ENCODE data around the gene PIK3R2. TPM values are rescaled to one million over a fixed set of nuclear protein-coding genes. Genes with fewer than 3 reads are reported as not detected.

PIK3R2 gene
- total RNA-seq, 1 donor from 2014 or later = 14.6 TPM

- intact Hi-C loops (cut with micrococcal nuclease) = loop anchor here (1.0 to 10.0 kb wide), 12 partner anchors 9 to 298 kb away; partner anchors contain the start of genes ARRDC2, IL12RB1, LSM4 and MAST3
Observed at GRCh38 chr19:18152442-18152816, 534 bp upstream of the PIK3R2 start.

DNA sequence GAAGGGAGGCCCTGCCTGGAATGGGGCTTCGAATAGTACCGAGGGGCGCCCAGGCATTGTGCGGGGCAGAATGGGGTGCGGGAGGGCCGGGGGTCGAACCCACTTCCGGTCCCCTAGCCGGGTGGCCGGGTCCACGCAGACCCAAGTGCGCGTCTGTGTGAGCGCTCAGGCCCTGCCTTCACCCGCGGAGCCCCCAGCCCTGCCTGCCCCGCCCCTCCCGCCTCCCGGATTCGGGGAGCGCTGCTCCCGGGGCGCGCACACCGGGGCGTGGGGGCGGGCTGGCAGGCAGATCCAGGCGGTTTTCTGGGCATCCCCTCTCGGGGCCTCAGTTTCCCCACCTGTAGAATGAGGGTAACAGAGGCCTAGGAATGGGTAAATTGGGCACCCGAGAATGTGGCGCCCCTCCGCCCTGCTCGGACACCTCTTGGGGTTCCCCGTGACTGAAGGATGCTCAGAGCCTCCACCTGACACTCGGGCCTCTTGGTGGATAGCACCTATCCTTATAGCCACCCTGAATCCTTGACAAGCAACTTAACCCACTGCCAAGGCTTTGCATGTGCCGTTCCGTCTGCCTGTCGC, 682 bp downstream of the PIK3R2 start:
- intact Hi-C loops (cut with micrococcal nuclease) = loop anchor here (1.0 to 10.0 kb wide), 4 partner anchors 17 to 299 kb away; partner anchors contain the start of genes IL12RB1, MAST3 and RPL18A

DNA sequence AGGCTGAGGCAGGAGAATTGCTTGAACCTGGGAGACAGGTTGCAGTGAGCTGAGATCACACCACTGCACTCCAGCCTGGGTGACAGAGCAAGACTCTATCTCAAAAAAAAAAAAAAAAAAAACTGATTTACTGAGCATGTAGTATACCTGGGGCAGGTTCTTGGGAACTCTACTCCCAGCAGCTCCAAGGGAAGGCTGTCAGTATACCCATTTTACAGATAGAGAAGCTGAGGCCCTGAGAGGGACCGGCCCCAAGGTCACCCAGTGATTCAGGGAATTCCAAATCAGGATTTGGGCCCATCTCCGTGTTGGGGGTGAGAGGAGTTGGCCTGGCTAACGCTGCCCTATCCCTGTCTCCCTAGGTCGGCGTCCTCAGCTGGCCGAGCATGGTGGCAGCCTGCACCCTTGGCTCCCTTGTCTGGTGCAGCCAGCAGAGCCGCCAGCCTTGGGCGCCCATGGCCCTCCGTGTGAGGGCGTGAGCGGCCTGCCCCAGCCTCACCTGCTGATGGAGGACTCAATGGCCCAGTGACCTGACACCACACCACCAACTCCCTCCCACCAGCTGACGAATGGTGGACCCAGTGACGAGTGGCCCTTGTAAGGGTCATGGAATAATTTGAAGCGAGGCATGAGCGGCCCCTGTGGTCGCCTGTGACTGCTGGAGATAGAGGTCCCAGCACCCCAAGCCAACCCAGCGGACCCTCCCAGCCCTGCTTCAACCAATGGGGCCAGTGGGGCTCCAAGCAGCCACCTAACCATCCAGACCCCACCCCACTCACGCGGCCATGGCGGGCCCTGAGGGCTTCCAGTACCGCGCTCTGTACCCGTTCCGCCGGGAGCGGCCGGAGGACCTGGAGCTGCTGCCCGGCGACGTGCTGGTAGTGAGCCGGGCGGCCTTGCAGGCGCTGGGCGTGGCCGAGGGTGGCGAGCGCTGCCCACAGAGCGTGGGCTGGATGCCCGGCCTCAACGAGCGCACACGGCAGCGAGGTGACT, 2.4 kb downstream of the PIK3R2 start:
- intact Hi-C loops (cut with micrococcal nuclease) = loop anchor here (10.0 kb wide), 1 partner anchor 301 kb away; the partner anchor contains the start of gene RPL18A

DNA sequence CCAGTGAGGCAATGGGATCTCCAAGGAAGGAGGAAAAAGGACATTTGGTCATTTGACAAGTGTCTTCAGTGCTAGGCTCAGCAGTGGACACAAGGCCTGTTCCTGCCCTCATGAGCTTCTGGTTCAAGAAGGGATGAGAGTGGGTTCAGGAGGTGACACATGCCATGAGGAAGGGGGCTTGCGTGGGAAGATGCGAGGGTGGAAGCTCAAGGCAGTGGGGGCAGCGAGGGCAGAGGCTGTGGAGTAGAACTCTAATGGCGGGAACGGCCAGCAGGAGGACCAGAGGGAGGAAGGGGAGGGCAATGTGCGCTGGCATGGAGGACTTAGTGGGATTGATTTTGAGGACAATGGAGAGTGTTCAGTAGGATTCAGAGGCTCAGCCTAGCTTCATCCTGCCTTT, 3.3 kb downstream of the PIK3R2 start:
- intact Hi-C loops (cut with micrococcal nuclease) = loop anchor here (10.0 kb wide), 1 partner anchor 301 kb away; the partner anchor contains the start of gene RPL18A

- intact Hi-C loops (cut with micrococcal nuclease) = loop anchor here (10.0 kb wide), 1 partner anchor 302 kb away; the partner anchor contains the start of gene RPL18A
Observed at GRCh38 chr19:18156841-18157464, 4.0 kb downstream of the PIK3R2 start.

DNA sequence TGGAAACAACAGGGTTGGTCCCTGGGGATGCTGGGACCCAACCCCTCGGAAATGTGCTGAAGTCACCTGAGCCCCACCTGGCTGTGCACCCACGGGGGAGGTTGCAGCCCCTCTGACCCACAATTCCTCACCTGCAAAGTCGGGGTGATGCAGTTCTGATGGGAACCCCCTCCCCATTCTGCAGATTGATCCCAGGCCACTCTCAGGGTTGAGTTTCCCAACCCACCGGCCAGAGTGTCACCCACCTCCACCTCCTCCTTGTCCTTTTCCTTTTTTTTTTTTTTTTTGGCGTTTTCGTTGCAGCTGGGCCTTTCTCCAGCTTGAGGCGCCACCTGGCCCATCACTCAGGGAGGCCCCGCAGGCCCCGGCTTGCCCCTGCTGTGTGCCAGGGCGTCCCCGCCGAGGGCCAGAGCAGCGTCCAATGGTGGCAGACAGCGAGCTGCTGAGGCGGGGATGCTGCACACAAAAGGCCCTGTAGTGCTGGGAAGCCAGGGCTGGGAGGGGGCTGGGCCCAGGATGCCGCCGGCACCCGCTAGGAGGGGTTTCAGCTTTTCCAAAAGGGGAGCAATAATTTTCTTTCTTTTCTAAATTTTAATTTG, 4.6 kb downstream of the PIK3R2 start:
- intact Hi-C loops (cut with micrococcal nuclease) = loop anchor here (10.0 kb wide), 1 partner anchor 303 kb away; the partner anchor contains the start of gene RPL18A

GRCh38 chr19:18158467-18158866, 5.5 kb downstream of the PIK3R2 start:
- intact Hi-C loops (cut with micrococcal nuclease) = loop anchor here (10.0 kb wide), 1 partner anchor 304 kb away; the partner anchor contains the start of gene RPL18A

DNA sequence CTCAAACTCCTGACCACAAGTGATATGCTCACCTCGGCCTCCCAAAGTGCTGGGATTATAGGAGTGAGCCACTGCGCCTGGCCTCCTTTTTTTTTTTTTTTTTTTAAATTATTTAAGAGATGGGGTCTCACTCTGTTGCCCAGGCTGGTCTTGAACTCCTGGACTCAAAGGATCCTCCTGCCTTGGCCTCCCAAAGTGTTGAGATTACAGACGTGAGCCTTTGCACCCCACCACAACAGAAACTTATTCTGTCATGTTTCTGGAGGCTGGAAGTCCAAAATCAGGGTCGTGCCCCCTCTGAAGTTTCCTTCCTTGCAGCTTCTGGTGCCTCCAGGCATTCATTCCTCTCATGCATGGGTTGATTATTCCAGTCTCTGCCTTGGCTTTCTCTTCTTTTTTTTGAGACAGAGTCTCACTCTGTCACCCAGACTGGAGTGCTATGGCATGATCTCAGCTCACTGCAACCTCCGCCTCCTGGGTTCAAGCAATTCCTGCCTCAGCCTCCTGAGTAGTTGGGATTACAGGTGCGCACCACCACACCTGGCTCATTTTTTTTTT, 6.2 kb downstream of the PIK3R2 start:
- intact Hi-C loops (cut with micrococcal nuclease) = loop anchor here (10.0 kb wide), 1 partner anchor 304 kb away; the partner anchor contains the start of gene RPL18A

GRCh38 chr19:18159810-18160209, 6.8 kb downstream of the PIK3R2 start:
- intact Hi-C loops (cut with micrococcal nuclease) = loop anchor here (10.0 kb wide), 1 partner anchor 305 kb away; the partner anchor contains the start of gene RPL18A

- intact Hi-C loops (cut with micrococcal nuclease) = no loop called here
Observed at GRCh38 chr19:18160493-18160970, 7.6 kb downstream of the PIK3R2 start.

DNA sequence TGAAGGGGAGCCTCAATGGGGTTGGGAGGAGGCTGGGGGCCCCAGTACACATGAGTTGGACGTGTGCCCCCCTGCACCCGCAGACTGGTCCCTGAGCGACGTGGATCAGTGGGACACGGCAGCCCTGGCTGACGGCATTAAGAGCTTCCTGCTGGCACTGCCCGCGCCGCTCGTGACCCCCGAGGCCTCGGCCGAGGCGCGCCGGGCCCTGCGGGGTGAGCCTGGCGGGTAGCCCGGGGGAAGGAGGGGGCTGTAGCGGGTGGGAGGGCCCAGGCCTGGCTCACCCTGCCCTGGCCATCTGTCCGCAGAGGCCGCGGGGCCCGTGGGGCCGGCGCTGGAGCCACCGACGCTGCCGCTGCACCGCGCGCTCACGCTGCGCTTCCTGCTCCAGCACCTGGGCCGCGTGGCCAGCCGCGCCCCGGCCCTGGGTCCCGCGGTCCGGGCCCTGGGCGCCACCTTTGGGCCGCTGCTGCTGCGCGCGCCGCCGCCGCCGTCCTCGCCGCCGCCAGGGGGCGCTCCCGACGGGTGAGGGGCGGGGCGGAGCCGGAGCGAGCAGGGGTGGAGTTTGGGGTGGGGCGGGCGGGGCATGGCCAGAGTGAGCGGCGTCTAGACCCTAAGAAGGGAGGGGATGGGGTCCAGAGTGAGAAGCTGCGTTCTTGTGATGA, 8.1 kb downstream of the PIK3R2 start:
- intact Hi-C loops (cut with micrococcal nuclease) = loop anchor here (1.0 kb wide), 2 partner anchors 9 to 12 kb away; partner anchors contain the start of gene IFI30

GRCh38 chr19:18161636-18162002, 8.7 kb downstream of the PIK3R2 start:
- intact Hi-C loops (cut with micrococcal nuclease) = loop anchor here (1.0 kb wide), 2 partner anchors 9 to 12 kb away; partner anchors contain the start of gene IFI30

- intact Hi-C loops (cut with micrococcal nuclease) = no loop called here
Observed at GRCh38 chr19:18164072-18164471, 11.1 kb downstream of the PIK3R2 start.

DNA sequence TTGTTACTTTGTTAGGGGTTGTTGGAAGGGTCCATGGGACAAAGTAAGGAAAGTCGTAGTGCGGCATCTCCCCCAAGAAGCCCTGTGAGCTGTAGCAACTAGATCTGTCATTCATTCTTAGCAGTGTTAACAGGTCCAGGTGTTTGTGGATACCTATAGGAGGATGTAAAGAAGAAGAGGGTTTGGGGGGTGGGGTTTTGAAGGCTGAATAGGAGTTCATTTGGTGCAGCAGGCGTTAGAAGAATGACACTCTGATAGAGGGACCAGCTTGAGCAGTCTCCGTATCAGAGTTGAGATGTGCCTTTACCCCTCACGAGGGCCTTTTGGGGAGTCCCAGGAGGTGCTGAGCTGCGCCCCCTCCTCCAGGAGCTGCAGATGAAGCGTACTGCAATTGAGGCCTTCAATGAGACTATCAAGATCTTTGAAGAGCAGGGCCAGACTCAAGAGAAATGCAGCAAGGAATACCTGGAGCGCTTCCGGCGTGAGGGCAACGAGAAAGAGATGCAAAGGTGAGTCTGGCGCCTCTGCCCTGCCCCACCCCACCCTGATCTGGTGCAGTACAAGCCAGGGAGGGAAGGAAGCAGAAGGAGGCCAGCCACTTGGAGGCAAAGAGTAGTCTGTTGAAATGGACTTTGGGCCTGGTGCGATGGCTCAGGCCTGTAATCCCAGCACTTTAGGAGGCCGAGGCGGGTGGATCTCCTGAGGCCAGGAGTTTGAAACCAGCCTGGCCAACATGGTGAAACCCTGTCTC, 13.0 kb downstream of the PIK3R2 start:
- intact Hi-C loops (cut with micrococcal nuclease) = no loop called here

- intact Hi-C loops (cut with micrococcal nuclease) = no loop called here
Observed at GRCh38 chr19:18167011-18167410, 14.0 kb downstream of the PIK3R2 start.

DNA sequence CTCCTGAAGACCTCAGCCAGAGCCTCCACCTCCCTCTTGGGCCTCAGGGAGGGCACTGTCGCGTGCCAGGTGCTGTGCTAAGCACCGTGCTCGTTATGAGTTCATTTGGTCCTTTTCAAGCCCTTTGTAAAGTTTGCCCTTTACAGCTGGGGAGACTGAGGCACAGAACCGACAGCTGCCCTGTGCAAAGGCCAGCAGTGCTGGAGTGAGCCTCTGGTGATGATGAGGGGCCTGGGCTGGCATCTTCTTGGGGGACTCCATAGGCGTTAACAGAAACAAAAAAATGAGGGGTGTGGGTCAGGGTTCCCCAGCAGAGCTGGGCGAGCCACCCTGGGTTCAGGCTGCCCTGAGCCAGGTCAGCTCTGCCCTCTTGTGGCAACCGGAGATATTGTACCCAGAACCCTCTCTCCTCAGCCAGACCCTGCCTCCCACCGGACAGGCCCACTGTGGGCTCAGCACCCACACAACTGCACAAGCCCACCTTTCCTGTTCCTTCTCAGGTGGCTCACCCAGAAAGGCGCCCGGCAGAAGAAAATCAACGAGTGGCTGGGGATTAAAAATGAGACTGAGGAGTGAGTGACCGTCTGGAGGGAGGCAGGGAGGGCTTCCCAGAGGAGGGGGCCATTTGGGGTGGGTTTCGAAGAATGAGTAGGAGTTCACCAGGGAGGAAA, 15.1 kb downstream of the PIK3R2 start:
- intact Hi-C loops (cut with micrococcal nuclease) = loop anchor here (1.0 kb wide), 2 partner anchors 55 to 161 kb away; no protein-coding TSS in a partner anchor

- intact Hi-C loops (cut with micrococcal nuclease) = loop anchor here (1.0 kb wide), 2 partner anchors 56 to 162 kb away; no protein-coding TSS in a partner anchor
Observed at GRCh38 chr19:18168673-18169381, 15.9 kb downstream of the PIK3R2 start.

Measured in T-helper 1 cell treated with Interleukin-12 subunit alpha and Interleukin-12 subunit beta and Interleukin-4 antibody, amounts not matched to agents 30 ng/mL and 1 ng/mL, for 36 hours (primary cell).